GM21528 (cell line): Measurements from ENCODE around the gene CRB2.

Experiments
- ATAC-seq: cut with Tn5 transposase; IDR thresholded peaks from one replicate; pipeline ENCODE4 v1.9.1; 2021; ENCODE audit warnings: mild to moderate bottlenecking, moderate library complexity; ENCODE audit not compliant: unreplicated experiment, low FRiP score

The CRB2 gene

DNA sequence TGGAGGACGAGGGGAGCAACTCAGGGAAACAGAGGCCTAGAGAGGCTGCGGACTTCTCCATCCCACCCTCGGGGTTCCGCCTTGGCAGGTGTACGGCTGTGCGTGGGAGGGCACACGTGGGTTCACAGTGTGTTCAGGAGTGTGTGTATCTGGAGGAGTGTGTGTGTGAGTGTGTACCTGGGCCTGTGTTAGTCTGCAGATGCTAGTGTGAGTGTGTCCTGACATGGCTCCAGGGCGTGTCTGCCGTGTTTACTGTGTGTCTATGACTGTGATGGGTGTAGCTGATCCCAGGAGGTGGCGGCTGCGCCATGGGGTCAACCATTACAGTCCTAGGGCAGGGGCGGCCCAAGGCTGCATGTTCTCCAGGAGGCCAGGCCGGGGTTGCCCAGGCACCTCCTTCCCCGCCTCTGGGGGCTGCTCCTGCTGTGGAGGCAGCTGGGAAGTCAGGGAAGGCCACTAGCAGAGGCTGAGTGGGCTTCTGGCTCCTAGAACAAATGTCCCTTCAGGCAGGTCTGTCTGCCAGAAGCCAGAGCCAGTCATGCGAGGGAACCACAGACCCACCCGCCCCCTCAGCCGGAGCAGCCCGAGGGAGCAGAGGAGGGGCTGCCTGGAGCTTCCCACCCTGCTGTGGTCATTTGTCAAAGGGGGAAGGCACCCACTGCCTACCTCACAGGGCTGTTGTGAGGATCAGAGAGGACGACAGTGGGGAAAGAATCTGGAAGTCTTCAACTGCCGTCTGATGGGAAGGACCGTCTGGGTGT lies 21.4 kb downstream of the CRB2 start:
- no peak for ATAC-seq

DNA sequence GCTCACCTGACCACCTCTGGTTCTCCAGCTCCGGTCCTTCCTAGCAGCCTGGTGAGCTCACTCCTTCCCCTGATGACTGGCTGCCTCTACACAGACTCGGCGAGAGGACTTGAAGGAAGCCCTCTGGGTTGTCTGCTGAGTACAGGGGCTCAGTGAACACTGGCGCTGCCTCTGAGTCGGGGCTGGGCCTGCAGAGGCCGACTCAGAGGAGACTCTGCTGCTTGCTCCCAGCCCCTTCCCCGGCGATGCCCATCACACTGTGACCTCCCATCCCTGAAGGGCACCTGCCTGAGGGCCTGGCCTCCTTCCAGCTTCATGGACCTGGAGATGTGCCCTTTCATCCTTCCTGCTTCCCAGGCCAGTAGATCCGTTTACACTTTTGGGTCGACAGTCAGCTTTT lies 22.0 kb downstream of the CRB2 start:
- ATAC-seq = no peak

DNA sequence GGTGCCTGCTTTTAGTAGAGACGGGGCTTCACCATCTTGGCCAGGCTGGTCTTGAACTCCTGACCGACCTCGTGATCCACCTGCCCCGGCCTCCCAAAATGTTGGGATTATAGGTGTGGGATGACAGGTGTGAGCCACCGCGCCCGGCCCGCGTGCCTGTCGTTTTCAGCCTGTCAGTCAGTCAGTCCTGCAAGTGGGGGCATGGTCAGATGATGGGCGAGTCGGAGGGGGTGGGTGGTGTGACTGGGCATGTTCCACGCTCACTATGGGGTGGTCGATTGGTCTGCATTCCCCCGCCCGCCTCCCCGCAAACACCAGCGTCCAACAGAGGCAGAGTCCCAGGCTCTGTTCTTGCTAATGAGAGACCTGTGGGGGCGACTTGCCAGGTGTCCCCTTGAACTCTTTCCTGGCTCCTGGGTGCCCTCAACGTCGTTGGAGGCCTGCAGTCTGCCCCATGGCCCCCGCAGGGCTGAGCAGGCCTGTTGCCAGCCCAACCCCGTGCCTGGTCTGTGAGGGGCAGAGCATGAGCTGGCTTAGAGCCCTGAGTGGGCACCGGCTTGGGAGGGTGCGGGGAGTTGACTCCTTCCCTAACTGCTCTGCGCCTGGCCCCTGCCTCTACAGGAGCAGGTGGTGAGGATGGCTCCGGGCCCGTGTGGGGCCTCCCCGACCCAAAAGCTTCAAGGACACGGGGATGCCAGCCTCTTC lies 23.1 kb downstream of the CRB2 start:
- ATAC-seq = no peak

DNA sequence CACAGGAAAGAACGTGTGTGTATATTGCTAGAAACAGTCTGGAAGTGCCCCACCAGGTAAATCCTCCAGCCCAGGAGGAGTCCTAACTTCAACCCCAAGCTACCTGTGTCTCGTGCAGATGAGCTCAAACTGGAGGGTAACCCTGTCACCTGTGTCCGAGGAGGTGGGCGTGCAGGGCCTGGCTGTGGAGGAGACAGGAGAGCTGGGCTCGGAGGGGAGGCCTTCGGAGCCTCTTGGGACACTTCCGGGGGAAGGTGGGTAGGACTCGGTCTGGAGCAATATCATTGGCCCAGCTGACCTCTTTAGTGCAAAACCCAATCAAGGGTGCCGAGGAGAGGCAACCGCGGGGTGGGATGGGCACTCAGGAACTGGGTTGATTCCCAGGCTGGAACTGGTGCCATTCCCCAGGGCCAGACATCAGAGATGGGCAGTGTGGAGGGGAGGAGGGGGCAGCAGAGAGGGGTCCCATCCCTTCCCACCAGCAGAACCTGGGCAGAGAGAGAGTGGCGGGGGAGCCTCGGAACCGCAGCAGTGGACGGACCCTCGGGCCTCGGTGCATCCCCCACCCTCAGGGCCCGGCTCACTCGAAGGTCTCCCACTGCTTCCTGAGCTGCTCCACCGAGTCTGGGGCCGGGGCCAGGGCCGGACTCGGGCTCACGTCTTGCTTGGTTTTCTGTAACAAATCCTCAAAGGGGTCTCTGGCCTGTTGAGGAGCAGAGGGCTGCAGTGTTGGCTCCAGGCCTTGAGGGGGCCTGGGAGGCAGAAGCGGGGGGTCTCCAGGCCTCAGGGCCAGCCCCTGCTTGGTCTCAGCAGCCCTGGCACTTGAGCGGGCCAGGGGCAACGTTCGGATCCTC lies 25.1 kb downstream of the CRB2 start:
- ATAC-seq = no peak

DNA sequence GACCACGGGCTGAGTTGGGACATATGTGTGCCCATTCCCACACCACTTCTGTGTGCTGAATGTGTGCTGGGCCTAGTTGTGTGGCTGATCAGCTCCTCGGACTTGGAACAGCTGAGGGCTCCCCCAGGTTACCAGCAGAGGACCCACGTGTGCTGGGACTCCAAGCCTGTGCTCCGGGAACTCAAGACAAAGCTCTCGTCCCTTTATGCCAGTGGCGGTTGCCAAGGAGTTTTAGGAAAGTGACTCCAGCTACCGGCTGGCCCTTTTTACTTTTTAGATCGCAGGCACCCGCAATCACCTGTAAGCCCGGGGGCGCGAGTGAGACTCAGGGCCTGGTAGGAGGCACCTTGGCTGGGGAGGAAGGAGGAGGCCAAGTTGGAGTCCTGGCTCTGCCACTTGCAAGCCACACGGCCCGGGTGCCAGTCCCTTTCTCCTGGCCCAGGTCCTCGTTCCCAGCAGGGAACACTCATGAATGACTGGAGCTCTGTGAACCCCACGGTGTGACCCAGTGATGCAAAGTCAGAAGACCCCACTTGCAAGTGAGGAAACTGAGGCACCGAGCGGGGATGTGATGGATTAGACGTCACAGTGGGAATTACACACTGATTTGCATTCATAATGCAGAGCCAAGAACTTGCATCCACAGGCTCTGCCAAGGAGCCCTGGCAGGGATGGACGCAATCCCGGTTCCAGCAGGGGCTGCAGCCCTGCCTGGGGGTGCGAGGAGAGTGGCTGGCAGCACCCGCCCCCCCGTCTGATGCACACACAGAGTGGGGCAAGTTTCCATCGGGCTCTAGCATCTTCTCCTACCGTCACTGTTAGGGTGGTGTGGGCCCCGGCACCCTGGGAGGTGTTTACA lies 26.9 kb downstream of the CRB2 start:
- ATAC-seq = no peak

DNA sequence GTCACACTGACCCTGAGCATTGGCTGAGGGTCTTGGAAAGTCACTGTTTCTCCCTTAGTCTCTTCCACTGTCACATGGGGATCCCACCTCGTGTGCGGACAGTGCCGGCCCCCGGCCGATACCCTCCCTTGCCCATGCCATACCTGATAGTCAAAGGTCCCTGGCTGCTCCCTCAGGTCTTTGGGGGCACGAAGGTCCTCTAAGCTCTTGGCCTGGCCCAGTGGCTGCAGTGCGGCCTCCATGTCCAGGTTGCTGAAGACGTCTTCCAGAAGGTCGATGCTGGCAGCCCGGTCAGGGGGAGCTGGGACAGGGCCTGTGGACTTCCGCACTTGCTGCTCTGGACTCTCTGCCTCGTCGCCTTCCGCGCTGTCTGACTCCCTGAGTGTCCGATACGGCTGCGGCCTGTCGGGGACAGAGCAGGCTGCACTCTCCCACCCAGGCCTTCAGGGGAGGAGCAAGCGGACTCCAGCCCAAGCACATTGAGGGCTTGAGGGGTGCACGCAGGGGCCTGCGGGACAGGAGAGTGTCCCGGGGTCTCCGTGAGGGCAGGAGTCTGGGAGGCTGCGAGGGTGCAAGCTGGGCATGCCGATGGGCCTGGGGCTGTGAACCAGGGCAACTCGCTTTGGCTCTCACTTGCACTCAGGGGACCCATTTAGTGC lies 27.6 kb downstream of the CRB2 start:
- ATAC-seq = no peak

DNA sequence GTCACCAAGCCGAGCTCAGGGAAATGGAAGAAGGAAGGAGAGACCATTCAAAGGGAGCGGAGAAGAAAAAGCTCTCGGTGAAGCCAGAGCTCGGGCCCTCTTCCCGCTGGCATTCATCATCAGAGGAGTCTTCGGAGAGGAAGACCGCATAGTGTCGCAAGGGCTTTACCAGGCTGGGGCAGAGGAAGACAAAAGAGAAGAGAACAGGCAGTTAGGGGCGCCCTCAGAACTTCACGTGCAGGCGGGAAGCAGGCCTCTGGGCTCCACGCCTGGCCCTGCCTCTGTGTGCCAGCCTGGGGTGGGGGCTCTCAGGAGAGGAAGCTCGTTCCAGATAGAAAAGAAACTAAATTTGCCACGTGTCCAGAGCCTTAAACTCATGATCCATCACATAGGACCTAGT lies 31.7 kb downstream of the CRB2 start:
- ATAC-seq = no peak

DNA sequence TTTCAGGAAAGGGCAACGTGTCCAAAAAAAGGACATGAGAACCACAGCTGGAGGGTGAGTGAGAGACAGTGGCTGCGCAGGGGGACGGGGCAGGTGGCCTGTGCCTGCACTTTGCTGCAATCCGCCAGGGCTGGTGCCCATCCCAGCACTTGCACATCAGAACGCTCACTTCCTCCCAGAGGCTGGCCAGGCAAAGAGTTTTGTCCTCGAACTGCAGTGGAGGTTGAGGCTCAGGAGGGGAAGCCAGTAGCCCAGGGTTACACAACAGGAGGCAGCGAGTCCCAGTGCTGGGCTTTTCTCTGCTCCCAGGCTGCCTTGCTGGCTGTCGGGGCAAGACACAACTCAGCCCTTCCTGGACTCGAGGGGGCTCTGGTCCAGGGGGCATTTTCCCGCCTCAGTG lies 33.1 kb downstream of the CRB2 start:
- ATAC-seq = no peak

DNA sequence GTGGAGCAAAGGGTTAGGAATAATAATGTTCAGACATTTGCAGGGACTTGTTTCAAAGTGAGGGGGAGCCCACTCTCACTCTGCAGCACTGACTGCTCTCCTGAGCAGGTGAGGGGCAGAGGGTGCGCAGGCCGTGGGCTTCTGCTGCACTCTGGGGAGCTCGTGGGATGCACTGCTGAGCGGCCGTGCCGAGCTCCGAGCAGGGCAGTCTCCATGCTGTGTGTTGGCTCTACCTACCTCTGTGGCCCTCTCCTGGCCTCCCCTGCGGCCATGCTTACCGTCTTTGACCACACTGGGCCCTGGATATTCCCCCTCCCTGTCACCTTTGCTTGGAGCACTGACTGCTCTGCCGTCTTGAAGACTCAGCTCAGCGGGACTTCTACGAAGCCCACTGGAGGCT lies 33.7 kb downstream of the CRB2 start:
- no peak for ATAC-seq

DNA sequence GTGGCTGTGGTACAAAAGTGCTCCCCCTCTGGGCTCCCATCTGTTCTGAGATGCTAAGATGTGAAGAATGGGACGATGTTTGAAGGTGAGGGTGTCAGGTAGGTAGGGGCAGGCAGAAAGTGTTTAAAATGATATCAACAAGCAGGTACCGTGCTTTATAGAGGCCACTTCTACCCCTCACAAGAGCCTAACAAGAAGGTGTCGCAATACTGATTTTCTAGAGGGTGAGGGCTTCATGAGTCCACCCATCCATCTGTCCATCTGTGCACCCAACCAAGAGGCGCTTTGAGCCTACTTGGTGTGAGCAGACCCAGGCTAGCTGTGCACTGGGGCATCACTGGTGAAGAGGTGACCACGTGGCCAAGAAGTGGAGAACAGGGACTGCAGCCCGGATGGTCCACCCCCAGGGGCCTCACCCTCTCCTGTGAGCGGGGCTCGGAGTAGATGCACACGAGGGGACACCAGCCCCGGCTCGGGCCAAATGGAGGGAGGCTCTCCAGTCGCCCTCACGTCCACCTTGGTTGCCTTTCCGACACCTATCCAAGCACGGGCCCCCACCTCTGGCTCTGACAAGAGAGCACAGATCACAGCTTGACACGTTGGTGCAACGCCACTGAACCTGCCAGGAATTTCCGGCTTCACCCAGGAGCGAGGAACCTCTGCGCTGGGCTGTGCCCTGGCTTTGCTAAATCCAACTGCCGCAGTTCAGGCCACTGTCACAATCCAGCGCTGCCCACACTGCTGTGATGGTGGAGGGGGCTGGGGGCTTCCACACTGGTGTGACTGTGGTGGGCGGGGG lies 34.5 kb downstream of the CRB2 start:
- no peak for ATAC-seq

DNA sequence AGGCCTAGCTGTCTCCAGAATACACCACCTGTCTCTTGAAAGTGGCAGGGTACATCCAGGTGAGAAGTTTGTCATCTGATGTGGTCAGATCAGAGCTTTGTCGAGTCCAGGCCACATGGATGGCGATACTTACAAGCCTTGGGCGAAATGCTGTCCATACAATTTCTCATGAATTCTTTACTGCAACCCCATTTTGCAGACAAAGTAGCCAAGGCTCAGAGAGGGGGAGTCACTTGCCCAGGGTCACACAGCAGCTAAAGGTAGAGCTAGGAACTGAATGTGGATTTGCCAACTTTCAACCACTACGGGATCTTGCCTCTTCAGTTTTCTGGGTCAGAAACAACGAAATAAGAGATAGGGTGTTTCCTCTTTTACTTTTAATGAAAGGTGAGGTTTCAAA lies 35.2 kb downstream of the CRB2 start:
- ATAC-seq = no peak

DNA sequence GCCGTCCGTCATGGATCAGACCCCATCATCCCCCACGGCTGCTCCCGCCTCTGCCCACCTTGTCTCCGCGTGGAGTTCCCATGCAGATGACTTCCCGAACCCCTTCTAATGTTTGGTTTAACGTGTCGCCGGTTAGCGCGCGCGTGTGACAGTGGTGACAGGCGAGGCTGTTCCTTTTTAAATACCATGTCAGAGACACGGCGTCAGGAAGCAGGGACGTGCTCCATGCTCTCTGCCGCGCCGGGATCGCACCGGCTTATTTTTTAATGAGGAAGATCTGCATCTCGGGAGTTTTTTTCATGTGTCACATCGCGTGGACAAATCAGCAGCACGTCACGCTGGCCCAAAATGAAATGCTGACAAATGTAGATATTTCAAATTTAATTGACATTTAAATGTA lies 35.9 kb downstream of the CRB2 start:
- no peak for ATAC-seq

DNA sequence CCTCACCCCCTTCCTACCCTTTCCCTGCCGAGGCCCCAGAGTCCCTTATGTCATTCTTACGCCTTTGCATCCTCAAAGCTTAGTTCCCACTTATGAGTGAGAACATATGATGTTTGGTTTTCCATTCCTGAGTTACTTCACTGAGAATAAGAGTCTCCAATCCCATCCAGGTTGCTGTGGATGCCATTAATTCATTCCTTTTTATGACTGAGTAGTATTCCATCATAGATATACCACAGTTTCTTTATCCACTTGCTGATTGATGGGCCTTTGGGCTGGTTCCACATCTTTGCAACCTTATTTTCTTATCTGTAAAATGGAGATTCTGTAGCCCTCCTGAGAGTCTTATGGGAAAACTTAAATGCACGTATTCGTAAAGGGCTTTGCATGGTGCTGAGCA lies 36.8 kb downstream of the CRB2 start:
- no peak for ATAC-seq

DNA sequence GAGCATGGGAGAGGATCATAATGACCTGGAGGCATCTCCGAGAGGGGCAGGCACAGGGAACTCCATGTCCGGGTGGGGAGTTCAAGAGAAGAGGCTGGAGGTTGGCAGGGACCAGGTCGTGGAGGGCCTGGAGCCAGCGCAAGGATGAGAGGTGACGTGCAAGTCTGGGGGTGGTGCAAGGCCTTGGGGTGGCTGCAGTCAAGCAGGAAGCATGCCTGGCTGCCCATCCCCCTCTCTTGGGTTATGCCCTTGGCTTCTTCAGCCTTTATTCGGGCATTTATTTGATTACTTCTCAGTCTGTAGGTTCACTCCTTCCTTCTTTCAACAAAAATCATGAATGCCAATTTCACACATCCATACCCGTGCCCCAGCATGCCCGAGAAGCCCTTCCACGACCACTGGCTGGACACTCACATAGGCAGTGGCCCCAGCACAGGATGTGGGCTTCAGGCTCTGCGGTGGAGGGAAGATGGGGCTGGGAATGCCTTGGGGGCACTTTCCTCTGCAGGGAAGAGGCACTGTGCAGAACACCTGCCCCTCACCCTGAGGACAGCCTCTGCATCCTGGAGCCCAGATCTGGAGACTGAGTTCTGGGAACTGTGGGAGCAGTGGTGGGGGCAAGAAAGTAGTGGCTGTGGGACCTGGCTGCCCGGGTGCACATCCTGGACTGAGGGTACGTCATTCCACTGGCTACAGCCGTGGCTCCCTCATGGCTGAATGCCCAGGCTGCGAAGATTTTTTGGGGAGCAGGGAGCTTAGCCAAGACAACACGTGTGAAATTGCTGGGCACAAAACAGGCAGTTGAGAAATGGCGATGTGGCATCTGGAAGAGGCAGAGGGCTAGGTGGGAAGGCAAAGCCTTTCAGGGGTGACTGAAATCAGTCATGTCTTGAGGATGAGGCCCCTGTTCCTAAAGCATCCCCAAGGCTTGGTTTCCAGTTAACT lies 38.6 kb downstream of the CRB2 start:
- no peak for ATAC-seq

DNA sequence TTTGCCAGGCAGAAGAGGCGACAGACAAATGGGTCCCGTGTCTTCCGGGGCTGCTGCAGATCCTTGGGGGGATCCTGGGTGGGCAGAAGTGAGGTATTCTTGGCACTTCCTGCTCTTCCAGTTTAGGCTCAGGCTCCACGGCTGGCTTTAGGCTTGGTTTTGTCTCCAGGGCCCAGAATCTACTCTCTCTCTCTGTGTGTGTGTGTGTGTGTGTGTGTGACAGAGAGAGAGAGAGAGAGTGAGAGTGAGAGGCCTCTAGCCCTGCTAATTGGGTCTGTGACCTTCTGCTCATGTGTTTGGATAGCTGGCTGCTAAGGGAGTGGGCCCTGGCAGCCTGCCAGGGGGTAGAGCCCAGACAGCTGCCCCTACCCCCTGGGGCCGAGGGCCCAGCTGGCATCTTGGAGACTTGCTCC lies 39.3 kb downstream of the CRB2 start:
- no peak for ATAC-seq

DNA sequence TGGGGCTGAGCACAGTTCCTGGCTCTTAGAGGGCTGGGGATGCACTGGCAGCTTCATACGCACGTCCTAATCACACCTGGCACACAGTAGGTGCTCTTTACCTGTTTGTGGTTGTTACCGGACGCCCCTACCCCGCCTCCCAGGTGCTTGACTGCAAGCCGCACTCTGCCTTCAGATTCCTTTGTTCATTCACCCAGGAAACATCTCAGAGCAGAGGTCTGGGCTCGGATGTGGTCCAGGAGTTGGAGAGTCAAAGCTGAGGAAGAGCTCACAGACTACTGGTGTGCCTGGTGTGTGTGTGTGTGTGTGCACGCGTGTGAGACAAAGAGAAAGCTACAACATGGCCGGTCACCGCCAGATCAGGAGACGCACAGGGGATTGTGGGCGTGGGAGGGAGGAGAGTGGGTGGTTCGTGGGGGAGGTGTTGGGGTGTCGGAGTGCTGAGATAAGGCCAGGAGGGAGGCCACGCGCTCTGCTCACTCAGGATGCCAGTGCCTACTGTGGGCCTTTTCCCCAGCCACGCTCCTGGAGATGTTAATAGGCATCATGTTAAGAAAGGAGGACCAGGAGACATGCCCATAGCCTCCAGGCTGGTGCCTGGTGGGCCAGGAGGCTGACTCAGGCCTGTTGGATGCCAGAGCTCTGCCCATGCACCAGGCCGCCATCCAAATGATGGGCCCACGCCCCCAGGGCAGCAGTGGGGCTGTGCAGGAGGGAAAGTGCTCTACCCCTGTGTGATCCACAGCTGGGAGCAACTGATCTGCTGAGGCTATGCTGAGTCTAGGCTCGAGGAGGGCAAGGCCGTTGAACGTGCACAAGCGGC lies 39.9 kb downstream of the CRB2 start:
- ATAC-seq = no peak

DNA sequence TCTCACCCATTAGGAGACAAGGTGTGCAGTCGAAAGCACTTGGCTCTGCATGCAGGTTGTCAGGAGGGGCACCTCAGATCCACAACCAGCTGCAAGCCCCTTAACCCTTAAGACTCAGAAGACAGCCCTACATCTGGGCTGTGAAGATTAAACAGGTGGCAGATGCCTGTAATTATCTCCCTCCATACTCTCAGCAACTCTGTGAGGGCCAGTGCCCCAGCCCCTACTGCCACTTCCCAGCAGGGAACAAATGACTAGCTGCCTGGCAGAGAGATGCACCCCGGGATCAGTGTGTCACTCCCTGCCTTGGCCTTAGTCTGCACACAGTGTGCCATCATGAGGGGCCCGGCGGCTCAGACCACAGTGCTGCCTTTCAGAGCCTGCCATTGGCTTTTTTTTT lies 42.0 kb downstream of the CRB2 start:
- no peak for ATAC-seq
